Measurements from ENCODE around the gene ABO. TPM values are rescaled to one million over a fixed set of nuclear protein-coding genes. Genes with fewer than 3 reads are reported as not detected.

The ABO gene
- total RNA-seq, 1 experiment from 2014 or later: 0.37 TPM

DNA sequence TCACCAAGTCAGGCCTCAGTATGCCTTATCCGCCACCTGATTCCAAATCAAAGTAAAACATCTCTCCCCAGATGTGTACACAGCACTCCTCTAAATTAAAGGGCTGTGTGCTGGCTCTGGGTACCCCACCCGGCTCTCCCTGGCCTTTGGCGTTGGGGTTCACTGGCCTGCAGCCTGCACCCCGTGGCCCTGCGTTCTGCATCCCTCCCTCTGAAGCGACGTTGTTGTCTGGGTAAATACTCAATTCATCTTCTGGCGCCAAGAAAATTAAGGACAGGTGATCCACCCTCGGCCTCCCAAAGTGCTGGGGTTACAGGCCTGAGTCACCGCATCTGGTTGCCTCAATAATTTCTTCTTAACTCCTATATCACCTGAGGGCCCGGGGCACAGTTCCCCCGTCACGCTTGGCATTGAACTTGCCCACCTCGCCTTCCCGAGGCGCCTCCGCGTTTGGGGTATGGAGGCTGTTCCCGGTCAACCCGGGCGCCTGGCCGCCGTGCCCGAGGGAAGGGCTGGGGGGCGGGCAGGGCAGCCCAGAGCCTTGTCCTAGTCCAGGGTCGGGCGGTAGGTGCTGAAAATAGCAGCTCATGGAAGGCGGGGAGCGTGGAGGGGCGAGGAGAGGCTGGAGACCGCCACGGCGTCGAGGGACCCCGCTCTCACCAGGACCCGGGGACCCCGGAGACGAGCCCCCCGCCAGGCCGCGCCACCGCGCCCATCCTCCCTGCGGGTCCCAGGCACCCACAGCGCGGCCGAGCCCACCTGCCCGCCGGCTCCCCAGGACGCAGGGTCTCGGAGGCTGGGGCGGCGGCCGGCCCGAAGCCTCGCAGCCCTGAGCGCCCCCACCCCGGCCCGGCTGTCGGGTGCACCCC is 531 bp downstream of the ABO start:
- H3K4me3 Mint-ChIP-seq: peak overlapping the region; percentile 29 to 66; a peak in 2 of 5 replicates
- Histone ChIP-seq H3K23me2 (ENCODE audit: insufficient read length, low read depth, low read length, poor library complexity, severe bottlenecking) (peaks cover 3% of the 10 kb centered on the region), H2BK20ac (ENCODE audit: low read depth, low read length, poor library complexity, severe bottlenecking) (no peak overlapping the region), H3K9me3 (ENCODE audit: control insufficient read depth, low read depth, low read length) (no peaks in the 10 kb centered on the region), H3K23ac (ENCODE audit: insufficient read length, low read depth, low read length) (no peak overlapping the region), H4K20me1 (ENCODE audit: control insufficient read depth, insufficient read depth, insufficient read length) (no peaks in the 10 kb centered on the region), H4K8ac (replicated peaks; ENCODE audit: insufficient read length, low read depth, low read length) (no peak overlapping the region), H3K79me1 (ENCODE audit: insufficient read depth, low read depth, low read length, poor library complexity, severe bottlenecking) (no peaks in the 10 kb centered on the region), H2BK12ac (ENCODE audit: insufficient read length, low read depth, low read length) (no peak overlapping the region), H3K4ac (ENCODE audit: low read depth, low read length) (no peak overlapping the region), H3K56ac (ENCODE audit: insufficient read length, low read depth, low read length) (no peak overlapping the region), H4K5ac (ENCODE audit: insufficient read length, low read depth, low read length) (no peak overlapping the region), H3T11ph (ENCODE audit: low read length) (no peak overlapping the region), H3K4me1 (ENCODE audit: insufficient read depth, low read length) (no peaks in the 10 kb centered on the region), H3K18ac (ENCODE audit: insufficient read length, low read depth, low read length) (no peak overlapping the region), H2AK5ac (ENCODE audit: insufficient read length, low read length) (no peak overlapping the region), H3K14ac (ENCODE audit: insufficient read depth, low read length) (0 out of 2 replicates have a peak overlapping the region, but pooled peaks have one; percentile 29), H3K9ac (ENCODE audit: extremely low read depth, insufficient read length, low read length) (no peak overlapping the region), H3K4me2 (ENCODE audit: insufficient read depth, insufficient read length, low read length) (peak overlapping the region; percentile 37), H4K91ac (ENCODE audit: insufficient read length, low read depth, low read length) (no peak overlapping the region), H2BK5ac (ENCODE audit: insufficient read length, low read length) (no peak overlapping the region), H3K27me3 (ENCODE audit: insufficient read depth, low read length) (peaks cover 21% of the 10 kb centered on the region), H2AFZ (ENCODE audit: low read length) (no peak overlapping the region), H3K79me2 (ENCODE audit: insufficient read depth, low read length) (no peaks in the 10 kb centered on the region), H2BK120ac (ENCODE audit: low read depth, low read length, poor library complexity, severe bottlenecking) (no peak overlapping the region), H2BK15ac (ENCODE audit: low read depth, low read length) (no peak overlapping the region), H3K27ac (ENCODE audit: insufficient read length, low read depth, low read length) (no peak overlapping the region)
- no CpG with 5 or more reads among the region's 60 CpGs for WGBS (ENCODE audit: extremely low coverage, insufficient read length, low lambda C conversion rate)
- peaks cover 2 to 8% of the 10 kb centered on the region in 2 experiments; a peak in 2 of 5 replicates for H3K9me3 Mint-ChIP-seq
- TF ChIP-seq, protein P1, sequence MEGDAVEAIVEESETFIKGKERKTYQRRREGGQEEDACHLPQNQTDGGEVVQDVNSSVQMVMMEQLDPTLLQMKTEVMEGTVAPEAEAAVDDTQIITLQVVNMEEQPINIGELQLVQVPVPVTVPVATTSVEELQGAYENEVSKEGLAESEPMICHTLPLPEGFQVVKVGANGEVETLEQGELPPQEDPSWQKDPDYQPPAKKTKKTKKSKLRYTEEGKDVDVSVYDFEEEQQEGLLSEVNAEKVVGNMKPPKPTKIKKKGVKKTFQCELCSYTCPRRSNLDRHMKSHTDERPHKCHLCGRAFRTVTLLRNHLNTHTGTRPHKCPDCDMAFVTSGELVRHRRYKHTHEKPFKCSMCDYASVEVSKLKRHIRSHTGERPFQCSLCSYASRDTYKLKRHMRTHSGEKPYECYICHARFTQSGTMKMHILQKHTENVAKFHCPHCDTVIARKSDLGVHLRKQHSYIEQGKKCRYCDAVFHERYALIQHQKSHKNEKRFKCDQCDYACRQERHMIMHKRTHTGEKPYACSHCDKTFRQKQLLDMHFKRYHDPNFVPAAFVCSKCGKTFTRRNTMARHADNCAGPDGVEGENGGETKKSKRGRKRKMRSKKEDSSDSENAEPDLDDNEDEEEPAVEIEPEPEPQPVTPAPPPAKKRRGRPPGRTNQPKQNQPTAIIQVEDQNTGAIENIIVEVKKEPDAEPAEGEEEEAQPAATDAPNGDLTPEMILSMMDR (conservative IDR thresholded peaks at IDR 0.05): no peak
- peaks cover 0 to 2% of the 10 kb centered on the region in 2 experiments; a peak in 1 of 4 replicates for H3K4me1 Mint-ChIP-seq
- peaks cover 81% of the 10 kb centered on the region for H3K27me3 Mint-ChIP-seq (ENCODE audit: low read depth)
- H3K36me3 Mint-ChIP-seq (ENCODE audit: insufficient read depth in 1 of 3, low read depth in 3 of 3): peaks cover 0 to 2% (median 0%) of the 10 kb centered on the region in 3 experiments; a peak in 1 of 7 replicates
- no peak overlapping the region for H3K27ac Mint-ChIP-seq
- no peak for DNase-seq

Data from H9 (cell line).